ENCODE data around the gene TLR9.
A peak's percentile ranks its signal among the peaks of the same experiment; 100 is the strongest.

Gene TLR9

GRCh38 chr3:52236424-52236886 lies 11.0 kb upstream of the TLR9 start:
- in situ Hi-C loops (cut with HindIII; ENCODE audit: low pct_ligation_motif_present, low sequenced_read_pairs): no loop called here
- Histone ChIP-seq H3K27me3 (replicated peaks) (no peaks in the 10 kb centered on the region), H3K4me3 (ENCODE audit: low read depth, low read length) (no peak overlapping the region), H3K27ac (no peak overlapping the region), H3K36me3 (replicated peaks) (peaks cover 34% of the 10 kb centered on the region)
- TF ChIP-seq CTCF (IDR thresholded peaks at IDR 0.05; ENCODE audit: low read depth, low read length, missing control alignments): peak; percentile 20
- DNase-seq: no peak

- H3K27ac ChIP-seq: no peak overlapping the region
- H3K36me3 ChIP-seq (replicated peaks): peaks cover 51% of the 10 kb centered on the region
- in situ Hi-C loops (cut with HindIII; ENCODE audit: low pct_ligation_motif_present, low sequenced_read_pairs): no loop called here
- no peaks in the 10 kb centered on the region for H3K27me3 ChIP-seq (replicated peaks)
- no peak overlapping the region for H3K4me3 ChIP-seq (ENCODE audit: low read depth, low read length)
- peak; percentile 8 for TF ChIP-seq CTCF (IDR thresholded peaks at IDR 0.05; ENCODE audit: low read depth, low read length, missing control alignments)
- DNase-seq: no peak
These were observed 9.3 kb upstream of the TLR9 start for GRCh38 chr3:52234516-52235447.

- DNase-seq: no peak
- in situ Hi-C loops (cut with HindIII; ENCODE audit: low pct_ligation_motif_present, low sequenced_read_pairs): no loop called here
- no peak for TF ChIP-seq CTCF (IDR thresholded peaks at IDR 0.05; ENCODE audit: low read depth, low read length, missing control alignments)
- no peak overlapping the region for H3K27ac ChIP-seq
- H3K27me3 ChIP-seq (replicated peaks): no peaks in the 10 kb centered on the region
- no peak overlapping the region for H3K4me3 ChIP-seq (ENCODE audit: low read depth, low read length)
- H3K36me3 ChIP-seq (replicated peaks): peaks cover 59% of the 10 kb centered on the region
These were observed 8.5 kb upstream of the TLR9 start for GRCh38 chr3:52233968-52234367.

GRCh38 chr3:52233108-52233591 lies 7.7 kb upstream of the TLR9 start:
- DNase-seq: no peak
- Histone ChIP-seq H3K27ac (no peak overlapping the region), H3K36me3 (replicated peaks) (peaks cover 63% of the 10 kb centered on the region), H3K4me3 (ENCODE audit: low read depth, low read length) (no peak overlapping the region), H3K27me3 (replicated peaks) (no peaks in the 10 kb centered on the region)
- no peak for TF ChIP-seq CTCF (IDR thresholded peaks at IDR 0.05; ENCODE audit: low read depth, low read length, missing control alignments)
- in situ Hi-C loops (cut with HindIII; ENCODE audit: low pct_ligation_motif_present, low sequenced_read_pairs): no loop called here

- Histone ChIP-seq H3K4me3 (ENCODE audit: low read depth, low read length) (no peak overlapping the region), H3K36me3 (replicated peaks) (peaks cover 63% of the 10 kb centered on the region), H3K27me3 (replicated peaks) (no peaks in the 10 kb centered on the region), H3K27ac (no peak overlapping the region)
- TF ChIP-seq CTCF (IDR thresholded peaks at IDR 0.05; ENCODE audit: low read depth, low read length, missing control alignments): peak; percentile 18
- no peak for DNase-seq
- in situ Hi-C loops (cut with HindIII; ENCODE audit: low pct_ligation_motif_present, low sequenced_read_pairs): no loop called here
These were observed 7.0 kb upstream of the TLR9 start for GRCh38 chr3:52232279-52233107.

Data from brain microvascular endothelial cell (primary cell).